Peyer's patch (tissue), 4 donors: ENCODE data around the gene GABPB1.

Experiments
- CTCF ChIP-seq, 6 experiments: fragments of 450-650 bp in 4 of 6; fragments of 200-600 bp in 2 of 6; sonication (generic) in 1 of 6; IDR thresholded peaks; one replicate each; pipeline ENCODE4 v1.5.1; 2017 to 2019; ENCODE audit warnings: antibody characterized with exemption in 6 of 6, mild to moderate bottlenecking in 3 of 6, moderate library complexity in 1 of 6
- POLR2A ChIP-seq, 2 donors: fragments of 450-650 bp; IDR thresholded peaks; one replicate each; pipeline ENCODE4 v1.5.1; 2017; ENCODE audit warnings: antibody characterized with exemption in 2 of 2, mild to moderate bottlenecking in 2 of 2, moderate library complexity in 2 of 2

DNA sequence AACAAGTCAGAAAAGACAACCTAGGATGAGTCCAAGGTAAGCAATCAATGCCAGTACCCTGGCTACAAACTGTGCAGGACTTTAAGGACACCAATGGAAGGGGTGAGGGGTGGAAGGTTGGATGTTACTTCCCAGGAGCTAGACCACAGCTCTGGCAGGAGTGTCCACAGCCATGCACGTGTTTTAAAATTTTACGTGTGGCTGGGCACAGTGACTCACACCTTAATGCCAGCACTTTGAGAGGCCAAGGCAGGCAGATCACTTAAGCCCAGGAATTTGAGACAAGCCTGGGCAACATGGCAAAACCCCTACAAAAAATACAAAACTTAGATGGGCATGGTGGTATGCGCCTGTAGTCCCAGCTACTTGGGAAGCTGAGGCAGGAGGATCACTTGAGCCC lies 74.7 kb downstream of the GABPB1 start:
- TF ChIP-seq CTCF (IDR thresholded peaks at IDR 0.05) (no peak), POLR2A (IDR thresholded peaks at IDR 0.05) (no peak)
